Measurements from ENCODE around the gene CXCL13.
"Not testable (repeated sequence)": the region's sequence is repeated elsewhere in the genome, so short reads cannot be mapped to it uniquely, and the experiment has no call there.

The CXCL13 gene

DNA sequence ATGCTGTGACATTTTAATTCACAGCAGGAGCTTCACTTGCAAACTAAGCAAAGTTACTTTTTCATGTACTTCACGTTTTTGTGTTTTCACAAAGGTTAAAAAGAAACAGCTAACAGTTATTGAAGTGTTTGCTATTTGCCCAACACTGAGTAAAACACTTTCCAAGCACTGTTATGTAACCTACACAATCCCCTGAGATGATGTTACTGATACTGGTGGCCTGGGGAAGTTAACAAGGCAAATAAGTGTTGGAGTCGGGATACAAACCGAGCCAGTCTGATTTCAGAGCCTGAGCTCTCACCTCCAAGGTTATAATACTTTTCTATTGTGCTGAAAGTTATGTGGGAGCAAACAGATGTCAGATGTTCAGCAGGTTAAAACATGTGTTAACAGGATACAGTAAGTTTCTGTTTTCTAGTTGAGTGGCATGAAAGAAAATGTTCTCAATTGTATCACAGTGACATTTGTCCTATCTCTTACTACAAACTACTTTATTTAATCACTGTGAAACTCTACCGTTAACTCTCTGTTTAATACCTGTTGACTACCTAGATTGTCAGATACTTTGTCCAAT is 3.9 kb upstream of the CXCL13 start:
- no peak for DNase-seq (ENCODE audit: low spot score)

DNA sequence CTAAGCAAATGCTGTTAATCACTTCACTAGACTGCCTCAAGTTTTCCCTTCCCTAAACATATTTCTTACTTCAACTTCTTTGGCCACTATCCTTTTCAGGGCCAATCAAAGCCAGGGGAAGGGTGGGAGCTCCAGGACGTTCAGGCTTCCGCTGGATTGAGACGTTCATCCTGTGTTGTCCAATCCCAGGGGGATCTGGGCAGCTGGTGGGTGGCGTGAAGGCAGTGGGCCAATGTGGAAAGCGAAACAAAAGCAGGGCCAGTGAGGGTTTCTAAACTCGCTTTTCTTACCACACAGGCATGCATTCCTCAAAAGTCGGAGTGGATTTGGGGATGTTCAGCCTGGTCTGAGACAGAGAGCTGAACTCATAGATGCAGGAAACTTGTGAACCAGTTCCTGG is 7.6 kb downstream of the CXCL13 start:
- DNase-seq (ENCODE audit: low spot score): no peak

DNA sequence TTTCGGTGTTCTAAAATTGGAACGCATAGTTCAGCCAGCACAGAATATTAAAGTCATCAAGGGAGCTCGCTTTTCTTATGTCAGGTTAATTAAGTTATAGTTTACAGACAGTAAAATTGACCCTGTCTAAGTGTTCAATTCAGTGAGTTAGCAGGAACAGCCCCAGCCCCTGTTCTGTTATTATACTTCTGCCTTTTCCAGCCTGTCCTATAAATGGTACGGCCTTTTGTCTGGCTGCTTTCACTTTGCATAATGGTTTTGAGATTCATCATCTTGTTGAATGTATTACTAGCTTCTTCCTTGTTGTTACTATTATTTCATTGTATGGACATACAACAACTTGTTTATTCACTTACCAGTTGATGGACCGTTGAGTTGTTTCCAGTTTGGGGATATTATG is 9.5 kb downstream of the CXCL13 start:
- no peak for DNase-seq (ENCODE audit: low spot score)

DNA sequence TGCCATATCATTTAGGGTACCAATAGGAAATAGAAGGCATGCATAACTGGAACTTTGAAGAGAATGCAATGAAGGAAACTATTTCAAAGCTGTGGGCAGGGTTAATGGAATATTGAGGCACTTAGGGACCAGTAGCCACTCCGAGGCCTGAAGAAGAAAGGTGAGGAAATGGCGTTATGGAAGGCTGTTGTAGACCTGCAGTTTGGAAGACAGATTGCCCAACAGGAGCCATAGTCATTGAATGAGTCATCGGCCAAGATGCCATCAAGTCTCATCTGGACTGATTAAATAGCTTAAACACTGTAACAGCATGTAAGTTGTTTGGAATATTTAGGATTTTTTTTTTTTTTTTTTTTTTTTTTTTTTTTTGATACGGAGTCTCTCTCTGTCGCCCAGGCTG is 11.6 kb downstream of the CXCL13 start:
- peak; percentile 12 for DNase-seq (ENCODE audit: low spot score)

DNA sequence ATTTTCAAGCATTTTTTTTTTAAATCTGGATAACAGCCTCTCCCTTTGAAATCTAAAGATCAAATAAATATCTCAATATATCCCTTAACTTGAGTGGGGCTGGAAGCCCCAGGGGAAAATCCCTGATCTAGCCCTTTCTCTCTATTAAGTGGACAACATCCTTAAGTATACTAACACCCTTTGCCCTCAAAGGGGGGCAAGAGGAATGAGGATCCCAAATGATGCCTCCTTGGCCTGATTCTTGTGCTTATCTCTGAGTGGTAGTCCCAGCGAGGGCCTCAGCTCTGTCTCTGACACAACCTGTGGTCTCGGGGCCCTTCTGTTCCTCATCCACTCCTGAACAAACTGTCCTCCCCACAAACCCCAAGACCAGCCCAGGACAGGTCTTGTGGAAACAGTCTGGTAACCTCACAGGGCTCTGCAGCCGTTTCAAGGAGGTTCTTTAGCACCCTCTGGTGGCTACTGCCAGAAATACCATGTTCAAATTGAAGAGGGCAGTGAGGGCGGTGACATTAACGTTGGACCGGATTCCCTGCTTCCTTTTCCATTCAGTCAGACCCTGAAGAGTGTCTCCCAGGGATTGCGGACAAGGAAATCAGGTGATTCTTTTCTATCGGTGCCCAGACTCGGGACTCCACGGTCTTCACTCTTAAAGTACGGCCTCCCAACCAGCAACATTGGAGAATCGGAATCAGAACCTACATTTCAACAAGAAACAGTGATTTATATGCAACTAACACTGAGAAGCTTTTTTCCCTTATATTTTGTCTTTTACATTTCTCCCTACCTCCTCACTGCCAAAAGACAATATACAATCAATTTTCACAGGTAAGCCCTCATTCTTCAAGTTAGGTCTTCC is 13.0 kb downstream of the CXCL13 start:
- DNase-seq (ENCODE audit: low spot score): peak; percentile 86

DNA sequence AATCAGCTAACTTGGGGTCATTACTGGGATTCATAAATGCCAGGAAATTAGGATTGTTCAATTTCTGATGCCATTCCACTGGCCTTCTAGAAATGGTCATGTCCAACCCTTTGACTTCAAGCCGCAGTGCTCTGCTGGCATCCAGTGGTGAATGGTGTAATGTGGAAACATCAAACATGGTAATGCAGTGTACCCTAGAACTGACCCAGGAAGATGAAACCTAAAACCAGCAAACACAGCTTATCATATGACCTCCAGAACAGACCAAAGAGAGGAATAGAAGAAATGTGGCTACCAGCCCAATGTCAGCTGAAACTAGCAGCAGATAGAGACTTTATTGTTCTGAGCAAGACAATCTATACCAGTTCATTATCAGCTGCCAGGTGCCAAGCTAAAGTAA is 13.8 kb downstream of the CXCL13 start:
- DNase-seq (ENCODE audit: low spot score): no peak

DNA sequence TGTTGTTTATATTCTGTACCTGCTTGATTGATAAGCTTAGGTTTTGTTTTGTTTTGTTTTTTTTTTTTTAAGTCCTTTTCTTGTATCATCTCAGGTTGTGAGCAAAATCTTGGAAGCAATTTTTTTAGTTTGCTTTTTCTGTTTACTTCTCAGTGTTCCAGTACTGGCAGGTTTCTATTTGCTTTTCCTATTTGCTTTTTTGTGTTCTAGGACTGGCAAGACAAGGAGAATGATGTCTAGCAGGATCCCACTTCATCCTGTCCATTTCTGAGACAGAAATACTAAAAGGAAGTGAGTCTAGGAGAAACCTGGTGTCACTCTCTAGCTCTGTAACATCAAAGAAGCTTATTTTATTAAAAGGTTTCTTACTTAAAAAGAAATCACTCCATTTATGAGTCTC is 15.6 kb downstream of the CXCL13 start:
- DNase-seq (ENCODE audit: low spot score): no peak

DNA sequence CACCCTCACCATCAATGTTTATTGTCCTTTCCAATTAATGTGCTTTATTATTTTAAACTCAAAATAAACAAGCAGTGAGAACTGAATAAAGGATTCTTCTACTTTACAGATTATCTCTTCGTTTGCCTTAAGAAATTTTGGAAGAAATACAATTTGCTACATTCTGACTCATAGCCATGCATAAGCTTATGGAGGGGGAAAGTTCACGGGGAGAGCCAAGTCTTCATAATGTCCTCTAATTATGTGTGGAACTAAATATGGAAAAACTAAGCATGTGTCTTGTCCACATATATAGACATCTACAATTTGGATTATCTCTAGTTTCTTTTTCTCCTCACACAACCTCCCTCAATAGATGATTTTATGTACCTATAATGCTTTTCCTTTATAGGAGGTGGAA is 17.5 kb downstream of the CXCL13 start:
- no peak for DNase-seq (ENCODE audit: low spot score)

DNA sequence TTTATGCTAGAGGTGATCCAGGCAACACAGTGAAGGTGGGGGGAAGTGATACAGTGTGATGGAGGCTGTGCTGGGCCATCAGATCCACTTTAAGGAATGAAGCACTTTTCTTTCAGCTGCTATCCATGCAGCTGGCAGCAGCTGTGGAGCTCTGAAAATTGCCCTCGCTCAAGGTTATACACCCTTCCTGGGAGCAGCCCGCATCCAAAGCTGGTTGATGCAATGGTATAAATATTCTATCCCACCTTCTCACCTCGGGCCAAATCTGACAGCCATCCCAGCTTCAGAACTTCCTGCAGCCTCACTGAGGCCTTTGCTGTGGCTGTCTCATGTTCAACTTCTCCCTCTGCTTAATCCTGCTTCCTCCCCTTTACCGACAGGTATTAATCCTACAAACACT is 18.6 kb downstream of the CXCL13 start:
- no peak for DNase-seq (ENCODE audit: low spot score)

DNA sequence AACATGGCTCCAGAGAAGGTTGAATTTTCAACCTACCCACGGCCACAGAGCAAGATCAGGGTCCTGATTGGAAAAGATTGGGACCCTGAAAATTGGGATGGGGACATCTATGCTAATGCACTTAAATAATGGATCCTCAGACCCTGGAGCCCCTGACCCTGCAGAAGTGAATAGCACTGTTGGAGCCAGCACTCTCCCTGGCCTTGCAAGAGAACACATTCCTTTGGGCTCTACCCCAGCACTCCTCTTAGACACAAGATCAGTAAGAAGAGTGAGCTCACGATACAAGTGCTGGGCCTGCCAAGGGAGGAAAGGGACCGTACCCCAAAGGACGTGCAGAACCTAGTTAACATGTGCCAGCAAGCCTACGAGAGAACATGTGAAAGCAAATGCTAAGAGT is 19.9 kb downstream of the CXCL13 start:
- DNase-seq (ENCODE audit: low spot score): no peak

DNA sequence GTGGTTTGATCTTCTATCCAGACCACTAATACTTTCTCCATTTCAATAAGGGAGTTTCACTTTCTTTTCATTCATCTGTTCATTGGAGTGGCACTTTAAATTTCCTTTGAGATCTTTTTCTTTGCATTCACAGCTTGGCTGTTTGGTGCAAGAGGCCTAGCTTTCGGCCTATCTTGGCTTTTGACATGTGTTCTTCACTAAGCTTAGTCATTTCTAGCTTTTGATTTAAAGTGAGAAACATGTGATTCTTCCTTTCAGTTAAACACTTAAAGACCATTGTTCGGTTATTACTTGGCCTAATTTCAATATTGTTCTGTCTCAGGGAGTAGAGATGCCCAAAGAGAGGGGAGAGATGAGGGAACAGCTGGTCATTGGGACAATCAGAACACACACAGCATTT is 24.3 kb downstream of the CXCL13 start:
- no peak for DNase-seq (ENCODE audit: low spot score)

DNA sequence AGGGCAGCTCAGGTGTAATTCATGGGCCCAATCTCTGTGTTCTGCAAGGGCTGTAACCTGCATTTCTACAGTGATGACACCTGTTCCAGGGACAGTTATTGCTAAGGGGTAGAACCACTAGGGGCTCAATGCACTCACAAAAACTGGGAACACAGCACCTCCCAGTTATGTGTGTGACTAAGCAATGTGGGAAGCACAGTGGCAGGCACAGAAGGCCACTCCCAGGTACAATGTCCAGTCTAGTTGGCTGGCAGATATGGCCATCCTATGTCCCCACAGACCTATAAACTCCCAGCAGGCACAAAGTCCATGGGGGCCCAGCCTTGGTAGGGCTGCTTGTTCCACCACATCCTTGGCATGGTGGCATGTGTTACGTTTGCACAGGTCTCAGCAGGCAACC is 25.7 kb downstream of the CXCL13 start:
- no peak for DNase-seq (ENCODE audit: low spot score)

DNA sequence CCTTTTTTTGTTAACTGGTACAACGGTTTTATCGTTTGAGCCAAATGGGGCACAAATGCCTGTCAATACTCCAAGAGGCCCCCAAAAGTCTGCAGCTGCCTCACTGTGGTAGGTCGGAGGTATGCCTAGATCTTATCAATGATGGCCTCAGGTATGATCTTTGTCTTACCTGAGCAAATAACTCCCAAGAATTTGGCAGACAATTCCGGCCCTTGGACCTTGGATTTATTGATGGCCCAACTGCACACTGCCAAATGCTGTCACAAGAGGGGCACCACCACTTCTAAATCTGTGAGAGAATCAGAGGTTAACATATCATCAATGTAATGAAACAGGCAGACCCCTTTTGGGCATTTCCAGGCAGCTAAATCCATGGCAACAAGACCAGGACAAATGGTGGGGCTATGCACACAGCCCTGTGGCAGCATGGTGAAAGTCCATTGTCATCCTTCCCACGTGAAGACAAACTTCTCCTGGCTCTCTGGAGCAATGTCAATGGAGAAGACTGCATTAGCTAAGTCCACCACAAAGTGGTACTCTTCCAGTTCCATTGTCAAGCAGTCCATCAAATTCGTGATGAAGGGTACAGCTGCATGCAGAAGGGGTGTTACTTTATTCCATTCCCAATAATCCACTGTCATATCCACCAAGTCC is 28.6 kb downstream of the CXCL13 start:
- DNase-seq (ENCODE audit: low spot score): no peak

DNA sequence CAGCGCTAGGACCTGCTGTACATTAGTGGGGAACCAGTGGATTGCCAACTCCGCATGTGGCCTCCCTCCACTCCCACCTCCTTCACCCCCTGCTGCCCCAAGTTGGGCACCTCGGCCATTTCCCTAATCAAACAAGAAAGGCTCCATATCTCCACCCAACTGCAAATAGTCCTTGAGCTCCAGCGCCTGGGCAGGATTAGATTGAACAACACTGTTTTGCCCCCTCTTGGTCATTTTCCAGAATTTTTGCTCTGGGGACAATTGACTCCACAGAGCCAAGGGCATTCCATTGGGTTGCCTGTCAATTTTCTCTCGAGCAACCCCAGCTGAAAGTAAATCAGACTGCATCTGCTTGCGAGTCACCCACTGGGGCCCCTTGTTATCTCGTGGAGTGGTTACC is 29.6 kb downstream of the CXCL13 start:
- no peak for DNase-seq (ENCODE audit: low spot score)

DNA sequence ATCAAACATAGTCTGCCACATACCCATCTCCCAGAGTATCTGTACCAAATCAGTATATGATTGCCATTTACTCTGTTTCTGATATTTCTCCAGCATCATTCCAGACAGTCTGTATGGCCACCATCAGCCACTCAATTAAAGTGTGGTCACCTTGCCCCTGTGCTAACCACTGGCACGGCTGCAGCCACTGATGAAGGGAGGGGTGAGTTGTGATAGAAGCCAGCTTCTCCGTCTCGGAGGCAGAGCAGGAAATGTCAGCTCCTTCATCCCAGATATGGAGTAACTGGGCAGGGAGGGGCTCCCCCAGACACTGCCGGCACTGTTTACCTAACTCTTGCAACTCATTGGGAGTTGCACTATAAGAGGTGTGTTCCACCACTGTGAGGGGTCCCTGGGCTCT is 30.3 kb downstream of the CXCL13 start:
- no peak for DNase-seq (ENCODE audit: low spot score)

DNA sequence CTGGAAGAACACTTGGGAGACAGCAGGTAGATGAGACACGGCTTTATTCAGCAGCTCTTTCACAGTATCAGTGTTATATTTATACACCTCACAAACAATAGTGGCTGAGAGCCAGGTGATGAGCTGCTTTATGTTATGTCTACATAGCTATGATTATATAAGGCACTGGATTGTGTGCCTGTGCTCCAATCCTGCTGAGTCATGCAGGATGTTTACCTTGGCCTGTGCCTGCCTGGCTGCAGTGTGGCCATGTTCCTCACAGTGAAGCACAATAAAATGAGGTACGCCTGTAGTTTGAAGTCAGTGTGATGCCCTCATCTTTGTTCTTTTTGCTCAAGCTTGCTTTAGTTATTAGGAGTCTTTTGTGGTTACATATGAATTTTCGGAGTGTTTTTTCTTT is 31.3 kb downstream of the CXCL13 start:
- no peak for DNase-seq (ENCODE audit: low spot score)

DNA sequence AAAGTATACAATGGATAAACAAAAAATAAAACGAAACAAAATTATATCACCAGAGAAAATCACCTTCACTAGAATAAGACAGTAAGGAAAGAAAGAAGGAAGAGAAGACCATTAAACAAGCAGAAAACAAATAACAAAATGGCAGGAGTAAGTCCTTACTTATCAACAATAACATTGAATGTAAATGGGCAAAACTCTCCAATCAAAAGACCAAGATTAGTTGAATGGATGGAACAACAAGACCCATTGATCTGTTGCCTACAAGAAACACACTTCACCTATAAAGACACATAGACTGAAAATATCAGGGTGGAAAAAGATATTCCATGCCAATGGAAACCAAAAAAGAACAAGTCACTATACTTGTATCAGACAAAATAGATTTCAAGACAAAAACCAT is 38.4 kb downstream of the CXCL13 start:
- not testable (repeated sequence) for DNase-seq (ENCODE audit: low spot score)

DNA sequence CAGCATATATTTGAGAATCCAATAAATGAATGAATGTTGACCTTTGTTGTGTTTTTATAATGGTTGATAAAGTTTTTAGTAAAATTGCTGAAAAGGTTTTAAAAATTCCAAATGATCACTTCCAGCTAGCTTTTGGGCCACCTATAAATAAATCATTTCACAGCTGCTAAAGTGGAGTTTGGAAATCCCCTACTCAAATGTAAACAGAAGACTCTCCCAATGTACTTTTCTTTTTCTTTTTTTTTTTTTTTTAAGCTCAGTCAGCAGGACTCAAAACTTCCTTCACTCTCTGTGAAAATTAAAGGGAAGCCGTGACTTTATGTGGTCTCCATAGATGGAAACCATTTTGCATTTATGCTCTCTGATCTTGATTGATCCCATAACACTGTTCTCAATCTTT is 45.2 kb downstream of the CXCL13 start:
- DNase-seq (ENCODE audit: low spot score): no peak

DNA sequence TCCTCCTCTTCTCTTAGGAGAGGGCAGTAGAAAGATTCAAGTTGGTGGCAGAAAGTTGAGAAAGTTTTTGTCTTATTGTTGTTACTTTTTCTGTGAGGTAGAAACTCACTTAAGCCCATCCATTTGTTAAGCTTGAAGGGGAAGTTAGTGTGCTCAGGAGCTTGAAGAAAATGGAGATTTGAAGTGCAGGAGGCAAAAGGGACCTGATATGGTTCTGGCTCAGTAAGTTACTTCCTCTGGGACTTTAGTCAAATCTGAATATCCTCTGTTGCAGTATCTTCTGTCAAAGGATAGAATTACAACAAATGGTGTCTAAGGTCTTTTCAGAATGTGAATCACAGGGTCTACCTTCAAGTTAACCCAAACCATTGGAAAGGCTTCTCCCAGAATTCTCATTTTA is 46.2 kb downstream of the CXCL13 start:
- DNase-seq (ENCODE audit: low spot score): no peak

DNA sequence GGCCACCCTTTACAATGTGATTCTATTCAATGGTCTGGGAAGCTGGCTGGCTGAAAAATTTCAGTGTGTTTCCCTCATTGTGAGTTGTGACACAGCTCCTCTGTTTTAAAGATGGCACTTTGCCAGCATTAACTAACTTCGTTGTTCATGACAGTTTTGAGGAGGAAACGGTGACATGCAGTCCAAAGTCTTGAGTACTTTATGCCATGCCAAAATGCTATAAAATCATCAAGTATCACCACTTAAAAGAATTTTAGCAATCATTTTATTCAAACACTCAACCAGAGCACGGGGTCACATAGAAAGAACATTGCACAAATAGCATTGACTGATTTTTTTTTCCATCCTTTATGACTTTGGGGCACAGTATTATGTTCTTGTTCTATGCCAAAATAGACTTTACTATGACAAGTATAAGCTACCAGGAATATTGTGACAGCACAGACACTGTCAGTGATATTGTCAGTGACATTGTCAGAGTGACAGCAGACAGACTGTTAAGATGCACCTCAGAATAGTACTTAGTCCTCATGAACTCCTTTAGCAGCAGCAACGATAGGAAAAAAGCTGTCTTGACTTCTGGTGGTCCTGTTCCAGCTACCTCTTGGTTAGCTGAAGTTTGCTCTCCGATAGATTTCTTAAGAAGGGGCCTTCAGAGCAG is 46.7 kb downstream of the CXCL13 start:
- DNase-seq (ENCODE audit: low spot score): no peak

DNA sequence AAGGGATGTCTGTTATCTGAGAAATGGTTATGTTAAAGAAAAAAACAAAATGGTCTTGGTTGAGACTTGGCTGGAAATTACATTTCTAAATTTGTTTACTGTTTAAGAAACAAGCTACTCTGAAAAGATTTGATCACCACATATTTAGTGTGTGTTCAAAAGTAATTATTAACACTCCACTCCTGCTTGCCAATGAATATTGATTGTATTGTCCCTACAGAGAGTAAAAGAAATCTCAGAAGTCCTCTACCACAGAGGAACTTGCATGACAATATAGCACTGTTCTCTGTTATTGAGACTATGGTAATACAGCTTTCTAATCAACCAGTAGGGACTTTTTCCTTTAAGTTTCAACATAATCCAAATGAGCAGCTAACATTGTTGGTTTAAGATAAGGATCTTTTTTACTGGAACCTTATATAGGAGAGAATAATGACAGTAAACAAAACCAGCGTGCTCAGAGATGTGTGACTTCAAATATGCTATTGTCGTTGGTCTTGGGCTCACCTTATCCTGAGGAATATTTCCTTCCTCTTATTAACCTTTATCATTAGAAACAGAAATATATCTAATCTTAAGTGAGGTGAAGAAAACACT is 47.6 kb downstream of the CXCL13 start:
- DNase-seq (ENCODE audit: low spot score): no peak

DNA sequence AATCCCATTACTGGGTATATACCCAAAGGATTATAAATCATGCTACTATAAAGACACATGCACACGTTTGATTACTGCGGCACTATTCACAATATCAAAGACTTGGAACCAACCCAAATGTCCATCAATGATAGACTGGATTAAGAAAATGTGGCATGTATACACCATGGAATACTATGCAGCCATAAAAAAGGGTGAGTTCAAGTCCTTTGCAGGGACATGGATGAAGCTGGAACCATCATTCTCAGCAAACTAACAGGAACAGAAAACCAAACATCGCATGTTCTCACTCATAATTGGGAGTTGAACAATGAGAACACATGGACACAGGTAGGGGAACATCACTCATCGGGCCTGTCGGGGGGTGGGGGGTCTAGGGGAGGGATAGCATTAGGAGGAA is 54.7 kb downstream of the CXCL13 start:
- not testable (repeated sequence) for DNase-seq (ENCODE audit: low spot score)
